Measurements from ENCODE around the gene PAX3. TPM values are rescaled to one million over a fixed set of nuclear protein-coding genes. Genes with fewer than 3 reads are reported as not detected.

The PAX3 gene
- total and polyA plus RNA-seq, 2 of the 13 experiments (the other 11 are each of a cell fraction or from before 2014, with no cell fraction given) = 0.07 TPM; not detected in 1

GRCh38 chr2:222303828-222304736, 5.3 kb upstream of the PAX3 start (continued):
- TF ChIP-seq CHD4 (IDR thresholded peaks at IDR 0.05; ENCODE audit: borderline replicate concordance, low read length) (no peak), THYN1 (CRISPR knock-in tag; IDR thresholded peaks at IDR 0.05; ENCODE audit: borderline replicate concordance, low read depth) (no peak), ZBTB42 (CRISPR knock-in tag; IDR thresholded peaks at IDR 0.05) (no peak)

DNA sequence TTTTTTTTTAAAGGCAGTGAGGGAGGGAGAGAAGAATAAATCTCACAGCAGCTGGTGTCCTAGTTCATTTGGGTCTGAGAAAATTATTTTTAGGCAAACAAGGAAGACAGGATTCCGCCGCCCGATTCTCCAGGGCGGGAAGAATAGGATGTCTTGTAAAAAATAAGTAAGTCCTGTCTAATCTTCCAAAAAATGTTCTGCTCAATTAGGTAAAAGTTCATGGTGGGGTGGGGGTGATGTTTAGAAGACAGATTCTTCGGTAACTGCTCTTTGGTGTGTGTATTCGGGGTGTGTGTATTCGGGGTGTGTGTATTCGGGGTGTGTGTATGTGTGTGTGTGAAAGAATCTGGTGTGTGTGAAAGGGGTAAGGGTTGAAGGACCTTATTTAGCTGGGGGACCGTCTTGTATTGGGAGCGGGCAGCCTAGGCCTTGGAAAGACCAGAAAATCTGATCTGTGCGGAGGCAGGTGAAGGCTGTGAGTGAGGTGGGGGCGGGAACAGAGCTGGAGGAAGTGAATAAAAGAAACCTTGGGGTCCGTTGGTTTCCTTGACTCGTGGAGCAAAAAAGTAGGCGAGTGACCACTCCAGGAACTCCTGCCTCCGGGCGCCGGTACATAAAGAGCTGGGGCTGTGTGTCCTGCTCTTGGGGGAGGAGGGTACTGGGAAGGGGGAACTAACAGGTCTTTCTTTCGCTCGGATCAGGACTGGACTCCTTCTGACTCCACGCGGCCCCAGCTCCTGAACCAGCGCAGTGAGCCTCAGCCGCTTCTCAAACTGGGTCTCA, 4.4 kb upstream of the PAX3 start:
- ChIA-PET POLR2A (no interaction called here), CTCF (ENCODE audit: low intra/inter-chr PET ratio, low total read pairs) (no interaction called here)
- no peak for ATAC-seq
- no peak overlapping the region for H3K4me3 ChIP-seq (replicated peaks in 1 of 3; ENCODE audit: insufficient read depth in 1 of 3, low read depth in 2 of 3, low read length in 3 of 3)
- intact Hi-C loops (cut with micrococcal nuclease; ENCODE audit: unreplicated experiment) = no loop called here
- H3K79me2 ChIP-seq (ENCODE audit: insufficient read depth, low read length) = no peaks in the 10 kb centered on the region
- no peak overlapping the region for H3K27ac ChIP-seq (ENCODE audit: extremely low read length, insufficient read depth, low read length)
- 29% methylated on average over 24 of the region's 24 CpGs for WGBS (ENCODE audit: low lambda C conversion rate)
- no peaks in the 10 kb centered on the region for H3K36me3 ChIP-seq (replicated peaks in 1 of 2; ENCODE audit: control insufficient read depth in 1 of 2, insufficient read depth in 2 of 2, low read length in 2 of 2)
- BruUV-seq (replicated peaks) = no TSS peak
- no peak overlapping the region for H3K9ac ChIP-seq (ENCODE audit: insufficient read depth, low read depth, low read length)
- in situ Hi-C loops (cut with HindIII; ENCODE audit: extremely low pct_ligation_motif_present, low pct_unique_long_range_greater_than_20kb) = no loop called here
- H3K9me3 ChIP-seq (ENCODE audit: low read length) = no peaks in the 10 kb centered on the region
- no peak overlapping the region for H2AFZ ChIP-seq (ENCODE audit: low read length)
- peaks cover 16% of the 10 kb centered on the region for H3K4me1 ChIP-seq (ENCODE audit: insufficient read depth, low read length)
- TF ChIP-seq ZNF598 (CRISPR knock-in tag; IDR thresholded peaks at IDR 0.05; ENCODE audit: borderline replicate concordance) (no peak), EZH2 (conservative IDR thresholded peaks at IDR 0.05; ENCODE audit: low read depth, low read length) (peak; percentile 13; the same call in 1 of the 2 replicates)
- peaks cover 37 to 100% of the 10 kb centered on the region in 2 experiments for H3K27me3 ChIP-seq (ENCODE audit: control insufficient read depth in 1 of 2, insufficient read depth in 2 of 2, low read length in 2 of 2)
- H3K4me2 ChIP-seq (ENCODE audit: low read depth, low read length) = no peak overlapping the region
- no peaks in the 10 kb centered on the region for H4K20me1 ChIP-seq (ENCODE audit: insufficient read depth, low read length)
- DNase-seq (ENCODE audit: low spot score) = no peak
- FAIRE-seq = no peak
